PC-9 (cell line): ENCODE results near the gene CADM1.

Experiments
- CTCF ChIP-seq: fragments of 200-600 bp; sonication (generic); conservative IDR thresholded peaks from 2 replicates; pipeline ENCODE4 v1.6.1; 2017; ENCODE audit warnings: mixed run types, antibody characterized with exemption, mild to moderate bottlenecking, moderate library complexity
- EZH2 ChIP-seq: fragments of 200-600 bp; sonication (generic); IDR thresholded peaks from 2 replicates; pipeline ENCODE4 v1.8.0; 2017; ENCODE audit warnings: antibody characterized with exemption, low read depth

DNA sequence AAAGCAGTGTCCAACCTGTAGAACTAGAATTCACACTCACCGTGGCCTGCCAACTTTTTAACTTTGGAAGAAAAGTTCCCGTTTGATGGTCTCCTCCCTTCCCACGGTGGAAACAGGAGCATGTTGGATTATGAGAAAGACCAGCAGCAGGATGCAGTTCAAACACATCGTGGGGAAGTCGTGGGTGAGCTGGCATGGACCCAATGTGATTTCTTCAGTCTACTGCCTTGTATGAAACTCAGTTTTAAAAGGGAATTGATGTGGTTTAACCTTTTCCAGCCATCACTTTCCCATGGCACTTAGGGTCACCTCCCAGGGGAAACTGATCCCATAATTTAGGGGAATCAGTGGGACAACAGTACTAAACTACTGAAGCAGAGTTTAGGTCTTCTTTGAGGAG, 318.3 kb downstream of the CADM1 start:
- TF ChIP-seq CTCF (no peak), EZH2 (no peak)
